Left hindlimb (tissue), 1 donor: ENCODE results near the gene SCLT1.
A peak's percentile ranks its signal among the peaks of the same experiment; 100 is the strongest.

ENCODE experiments used
- DNase-seq: peaks from one replicate; pipeline ENCODE4 v3.0.0-alpha.2; 2018

SCLT1 gene

GRCh38 chr4:129064717-129065116 is 28.6 kb downstream of the SCLT1 start:
- DNase-seq, result no peak

- no peak for DNase-seq
Observed at GRCh38 chr4:129063640-129064039, 29.7 kb downstream of the SCLT1 start.

GRCh38 chr4:129062580-129062979 is 30.8 kb downstream of the SCLT1 start:
- DNase-seq, result no peak

GRCh38 chr4:129059028-129059427 is 34.3 kb downstream of the SCLT1 start:
- no peak for DNase-seq

- DNase-seq, result no peak
Observed at GRCh38 chr4:129046055-129046959, 47.0 kb downstream of the SCLT1 start.

- DNase-seq, result no peak
Observed at GRCh38 chr4:129043523-129043922, 49.8 kb downstream of the SCLT1 start.

- DNase-seq, result no peak
Observed at GRCh38 chr4:129040471-129040870, 52.9 kb downstream of the SCLT1 start.

GRCh38 chr4:129037093-129037492 is 56.2 kb downstream of the SCLT1 start:
- no peak for DNase-seq

- peak; percentile 28 for DNase-seq
Observed at GRCh38 chr4:129014566-129015509, 78.5 kb downstream of the SCLT1 start.

GRCh38 chr4:129008096-129008495 is 85.2 kb downstream of the SCLT1 start:
- no peak for DNase-seq

- no peak for DNase-seq
Observed at GRCh38 chr4:128986908-128987307, 106.4 kb downstream of the SCLT1 start.

- DNase-seq, result no peak
Observed at GRCh38 chr4:128986019-128986418, 107.3 kb downstream of the SCLT1 start.

- DNase-seq, result no peak
Observed at GRCh38 chr4:128983771-128984485, 109.4 kb downstream of the SCLT1 start.

- no peak for DNase-seq
Observed at GRCh38 chr4:128981377-128981776, 112.0 kb downstream of the SCLT1 start.

GRCh38 chr4:128980816-128981326 is 112.5 kb downstream of the SCLT1 start:
- DNase-seq, result no peak

GRCh38 chr4:128979934-128980333 is 113.4 kb downstream of the SCLT1 start:
- DNase-seq, result no peak

- no peak for DNase-seq
Observed at GRCh38 chr4:128978985-128979384, 114.4 kb downstream of the SCLT1 start.

GRCh38 chr4:128974136-128974581 is 119.2 kb downstream of the SCLT1 start:
- peak; percentile 26 for DNase-seq

- no peak for DNase-seq
Observed at GRCh38 chr4:128973384-128973783, 120.0 kb downstream of the SCLT1 start.

- DNase-seq, result no peak
Observed at GRCh38 chr4:128961405-128961804, 131.9 kb downstream of the SCLT1 start.

- DNase-seq, result no peak
Observed at GRCh38 chr4:128958194-128958593, 135.1 kb downstream of the SCLT1 start.

- no peak for DNase-seq
Observed at GRCh38 chr4:128957459-128957858, 135.9 kb downstream of the SCLT1 start.

GRCh38 chr4:128955751-128956150 is 137.6 kb downstream of the SCLT1 start:
- no peak for DNase-seq
